ENCODE measurements around the gene AQP1. TPM values are rescaled to one million over a fixed set of nuclear protein-coding genes. Genes with fewer than 3 reads are reported as not detected.

The AQP1 gene
- total RNA-seq, 4 donors from 2014 or later = 291 to 685 (median 428) TPM

- ATAC-seq (ENCODE audit: low FRiP score) (no peak), DNase-seq (ENCODE audit: low spot score) (no peak)
- TF ChIP-seq, protein P1, sequence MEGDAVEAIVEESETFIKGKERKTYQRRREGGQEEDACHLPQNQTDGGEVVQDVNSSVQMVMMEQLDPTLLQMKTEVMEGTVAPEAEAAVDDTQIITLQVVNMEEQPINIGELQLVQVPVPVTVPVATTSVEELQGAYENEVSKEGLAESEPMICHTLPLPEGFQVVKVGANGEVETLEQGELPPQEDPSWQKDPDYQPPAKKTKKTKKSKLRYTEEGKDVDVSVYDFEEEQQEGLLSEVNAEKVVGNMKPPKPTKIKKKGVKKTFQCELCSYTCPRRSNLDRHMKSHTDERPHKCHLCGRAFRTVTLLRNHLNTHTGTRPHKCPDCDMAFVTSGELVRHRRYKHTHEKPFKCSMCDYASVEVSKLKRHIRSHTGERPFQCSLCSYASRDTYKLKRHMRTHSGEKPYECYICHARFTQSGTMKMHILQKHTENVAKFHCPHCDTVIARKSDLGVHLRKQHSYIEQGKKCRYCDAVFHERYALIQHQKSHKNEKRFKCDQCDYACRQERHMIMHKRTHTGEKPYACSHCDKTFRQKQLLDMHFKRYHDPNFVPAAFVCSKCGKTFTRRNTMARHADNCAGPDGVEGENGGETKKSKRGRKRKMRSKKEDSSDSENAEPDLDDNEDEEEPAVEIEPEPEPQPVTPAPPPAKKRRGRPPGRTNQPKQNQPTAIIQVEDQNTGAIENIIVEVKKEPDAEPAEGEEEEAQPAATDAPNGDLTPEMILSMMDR (IDR thresholded peaks at IDR 0.05) = no peak
Observed at GRCh38 chr7:30963842-30964241, 52.2 kb downstream of the AQP1 start, which contains the start of gene GHRHR. GHRHR (plus strand) TSS chr7:30963953; CDS start chr7:30964069, 116 bp downstream.

DNA sequence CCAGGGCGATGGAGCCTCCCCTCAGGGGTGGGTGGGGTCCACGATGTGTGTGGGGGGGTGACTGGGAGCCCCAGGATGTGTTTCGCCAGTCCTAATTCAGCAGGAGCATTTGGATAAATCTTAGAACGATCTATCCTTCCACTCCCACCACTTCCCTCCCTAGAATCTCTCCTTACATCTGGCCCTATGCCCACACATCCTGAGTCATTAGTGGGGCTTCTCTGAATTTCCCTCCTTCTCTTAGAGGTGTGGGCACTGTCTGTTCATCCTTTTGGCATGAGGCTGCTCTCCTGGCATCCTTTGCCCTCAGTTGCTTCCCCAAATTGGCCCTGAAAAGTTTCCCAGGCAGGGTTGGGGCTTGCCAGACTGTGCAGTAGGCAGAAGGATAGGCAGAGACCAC, 53.7 kb downstream of the AQP1 start:
- TF ChIP-seq, protein P1 (IDR thresholded peaks at IDR 0.05) = no peak
- DNase-seq (ENCODE audit: low spot score) (no peak), ATAC-seq (ENCODE audit: low FRiP score) (peak; percentile 79)

DNA sequence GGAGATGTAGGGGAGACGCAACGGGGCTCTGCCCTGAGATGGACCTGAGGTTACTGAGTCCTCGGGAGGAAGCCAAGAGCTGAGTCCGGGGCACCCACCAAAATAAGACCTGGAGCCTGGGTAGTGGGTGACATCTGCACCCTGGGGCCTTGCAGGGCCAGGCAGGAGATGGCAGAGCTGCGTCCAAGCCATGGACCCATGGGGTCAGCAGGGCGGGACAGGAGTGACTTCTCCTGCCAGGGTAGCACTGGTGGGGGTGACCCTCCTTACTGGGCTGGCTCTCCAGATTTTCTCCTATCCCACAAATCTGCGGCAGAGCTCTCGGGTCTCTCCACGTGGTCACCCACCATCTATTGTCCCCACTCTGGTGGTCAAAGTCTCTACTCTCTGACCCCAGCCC, 54.2 kb downstream of the AQP1 start:
- DNase-seq (ENCODE audit: low spot score) = no peak
- ATAC-seq (ENCODE audit: low FRiP score) = peak; percentile 21
- TF ChIP-seq, protein P1 (IDR thresholded peaks at IDR 0.05) = no peak

GRCh38 chr7:30968294-30968693, 56.6 kb downstream of the AQP1 start:
- DNase-seq (ENCODE audit: low spot score) = no peak
- TF ChIP-seq, protein P1 (IDR thresholded peaks at IDR 0.05) = no peak
- ATAC-seq (ENCODE audit: low FRiP score) = no peak

DNA sequence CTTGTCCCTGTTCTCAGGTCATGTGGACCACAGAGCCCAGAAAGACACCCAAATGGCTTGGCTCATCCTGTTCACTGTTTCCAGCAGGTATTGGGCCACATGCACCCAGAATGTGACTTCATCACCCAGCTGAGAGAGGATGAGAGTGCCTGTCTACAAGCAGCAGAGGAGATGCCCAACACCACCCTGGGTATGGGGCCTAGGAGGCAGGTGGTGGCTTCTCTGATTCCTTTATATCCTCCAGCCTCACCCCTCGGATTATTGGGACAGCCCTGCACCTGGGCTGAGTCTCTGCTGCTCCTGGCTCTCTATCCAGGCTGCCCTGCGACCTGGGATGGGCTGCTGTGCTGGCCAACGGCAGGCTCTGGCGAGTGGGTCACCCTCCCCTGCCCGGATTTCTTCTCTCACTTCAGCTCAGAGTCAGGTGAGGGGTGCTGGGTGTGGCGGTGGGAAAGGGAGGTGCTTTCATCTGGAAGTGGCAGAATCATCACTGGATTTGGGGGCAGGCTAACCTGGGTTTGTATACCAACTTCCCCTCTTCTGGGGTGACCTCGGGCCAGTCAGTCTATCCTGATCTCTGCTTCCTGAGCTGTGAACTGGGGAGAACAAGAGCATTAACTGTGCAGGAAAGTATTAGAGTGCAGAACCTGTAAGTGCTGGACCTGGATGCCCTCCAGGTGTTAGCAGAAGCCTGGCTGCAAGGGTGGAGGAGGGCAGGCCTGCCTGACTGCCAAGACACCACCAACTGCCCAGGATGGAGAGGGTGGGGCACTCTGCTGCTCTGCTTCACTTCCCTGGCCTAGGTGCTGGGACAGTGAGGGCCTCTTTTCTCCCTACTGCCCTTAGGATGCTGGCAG, 57.3 kb downstream of the AQP1 start:
- TF ChIP-seq, protein P1 (IDR thresholded peaks at IDR 0.05) = no peak
- ATAC-seq (ENCODE audit: low FRiP score) = no peak
- DNase-seq (ENCODE audit: low spot score) = no peak

GRCh38 chr7:30969604-30969970, 57.9 kb downstream of the AQP1 start:
- DNase-seq (ENCODE audit: low spot score) = no peak
- TF ChIP-seq, protein P1 (IDR thresholded peaks at IDR 0.05) = no peak
- no peak for ATAC-seq (ENCODE audit: low FRiP score)

DNA sequence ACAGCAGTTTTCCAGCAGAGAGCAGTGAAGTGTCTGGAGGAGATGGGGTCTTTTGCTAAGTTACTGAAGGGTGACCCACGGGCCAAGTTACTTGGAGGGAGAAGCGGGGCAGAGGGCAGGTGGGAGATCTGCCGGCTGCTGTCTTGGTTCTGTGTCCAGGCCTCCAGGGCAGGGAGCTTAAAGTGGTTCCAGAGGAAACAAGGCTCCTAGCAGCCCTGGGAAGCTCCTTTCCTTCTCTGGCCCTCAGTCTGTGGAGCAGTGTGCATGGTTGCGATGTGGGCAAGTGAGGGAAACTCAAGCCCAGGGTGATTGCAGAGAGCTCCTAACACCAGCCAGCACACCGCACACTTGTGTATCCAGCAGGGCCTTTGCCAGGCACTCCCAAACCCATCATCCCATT, 58.4 kb downstream of the AQP1 start:
- DNase-seq (ENCODE audit: low spot score) = no peak
- TF ChIP-seq, protein P1 (IDR thresholded peaks at IDR 0.05) = no peak
- ATAC-seq (ENCODE audit: low FRiP score) = no peak

Data from omental fat pad (tissue), 4 donors.